ENCODE results near the gene PGK2.

GRCh38 chr6:49764571-49765236 is 22.4 kb downstream of the PGK2 start:
- TF ChIP-seq POLR2AphosphoS5 (IDR thresholded peaks at IDR 0.05; ENCODE audit: low read depth, low read length): no peak
- TF ChIP-seq POLR2A (IDR thresholded peaks at IDR 0.05; ENCODE audit: low read depth, low read length): no peak
